Ramos (cell line): ENCODE measurements around the gene NAGPA.

Source experiments
- in situ Hi-C: fragments of 300-500 bp; cut with MboI; formaldehyde crosslinking; loops from one replicate; pipeline ENCODE4 v1.14.3; 2022; ENCODE audit warnings: low sequenced_read_pairs; ENCODE audit not compliant: unreplicated experiment

NAGPA gene

DNA sequence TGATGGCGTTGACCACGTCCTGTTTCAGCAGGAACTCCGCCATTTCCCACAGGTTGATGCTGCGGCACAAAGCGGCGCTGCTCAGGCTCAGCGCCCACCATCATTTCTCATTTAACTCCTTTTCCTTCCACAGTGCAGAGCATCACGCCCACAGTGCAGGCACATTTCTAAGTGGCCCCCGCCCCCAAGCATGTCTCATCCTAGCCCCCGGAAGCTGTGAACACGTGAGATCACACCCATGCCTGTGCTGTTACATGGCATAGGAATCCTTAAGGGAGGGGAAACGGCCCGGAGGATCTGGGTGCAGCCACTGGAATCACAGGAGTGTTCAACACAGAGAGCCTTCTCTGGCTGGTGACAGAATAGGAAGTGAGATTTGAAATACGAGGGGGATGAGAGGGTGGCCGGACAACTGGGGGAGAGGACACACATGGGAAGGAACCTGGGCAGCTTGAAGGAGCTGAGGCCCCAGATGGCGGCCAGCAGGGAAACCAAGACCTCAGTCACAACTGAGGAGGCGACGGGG lies 4.7 kb downstream of the NAGPA start:
- in situ Hi-C loops = no loop called here

DNA sequence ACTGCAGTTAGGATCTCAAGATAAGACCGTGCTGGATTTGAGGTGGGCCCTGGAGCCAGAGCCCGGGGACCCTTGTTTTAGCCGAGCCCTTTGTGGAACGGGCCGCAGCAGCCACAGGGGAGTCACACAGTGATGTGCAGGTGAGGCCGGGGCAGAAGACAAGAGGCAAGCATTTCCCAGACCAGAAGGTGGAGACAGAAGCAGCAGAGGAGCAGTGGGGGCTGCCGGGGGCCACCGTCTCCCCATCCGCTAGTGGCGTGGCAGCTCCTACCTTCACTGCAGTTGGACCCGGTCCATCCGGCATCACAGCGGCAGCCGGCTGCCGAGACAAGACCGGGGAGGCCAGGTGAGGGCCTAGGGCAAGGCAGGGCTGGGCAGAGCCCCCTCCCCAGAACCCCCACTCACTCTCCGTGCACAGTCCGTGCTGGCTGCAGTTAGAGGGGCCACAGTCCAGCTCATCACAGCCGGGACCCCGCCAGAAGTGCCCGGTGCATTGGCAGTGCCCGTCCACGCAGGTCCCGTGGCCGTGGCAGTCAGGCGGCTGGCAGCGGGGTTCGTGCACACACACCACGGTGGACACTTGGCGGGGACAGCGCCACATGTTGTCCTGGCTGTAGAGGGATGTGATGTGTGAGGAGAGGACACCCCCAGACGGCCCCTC lies 6.0 kb downstream of the NAGPA start:
- in situ Hi-C loops = no loop called here

DNA sequence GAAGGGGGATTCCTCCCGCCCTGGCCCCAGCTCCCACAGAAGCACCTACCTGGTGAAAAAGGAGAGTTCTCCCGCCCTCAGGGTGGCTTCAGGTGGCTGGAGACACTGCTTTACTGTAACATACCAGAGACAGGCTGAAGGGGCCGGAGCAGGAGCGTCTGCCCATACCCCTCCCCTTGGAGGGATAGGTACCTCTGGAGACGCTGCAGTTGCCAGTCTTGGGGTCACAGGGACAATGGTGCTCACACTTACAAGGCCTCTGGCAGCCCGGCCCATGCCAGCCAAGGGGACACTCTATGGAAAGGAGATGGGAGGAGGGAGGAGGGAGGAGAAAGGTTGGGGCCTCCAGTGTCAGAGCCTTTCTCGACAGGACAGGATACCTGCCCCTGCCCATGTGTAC lies 6.6 kb downstream of the NAGPA start:
- in situ Hi-C loops = no loop called here

DNA sequence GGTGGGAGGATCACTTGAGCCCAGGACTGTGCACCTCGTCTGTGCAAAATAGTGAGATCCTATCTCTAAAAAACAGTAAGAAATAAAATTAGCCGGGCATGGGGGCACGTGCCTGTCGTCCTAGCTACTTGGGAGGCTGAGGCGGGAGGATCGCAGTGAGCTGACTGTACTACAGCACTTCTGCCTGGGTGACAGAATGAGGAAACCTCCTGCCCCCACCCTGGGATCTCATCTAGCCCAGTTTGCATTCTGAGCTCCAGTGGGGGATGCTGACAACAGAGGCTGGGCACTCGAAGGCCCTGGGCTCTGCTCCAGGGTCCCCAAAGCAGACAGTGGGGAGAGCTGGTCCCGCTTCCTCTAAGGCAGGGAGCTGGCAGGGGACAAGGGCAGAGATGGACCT lies 7.1 kb downstream of the NAGPA start:
- in situ Hi-C loops = no loop called here

- in situ Hi-C loops = no loop called here
Observed at GRCh38 chr16:5025171-5025632, 8.5 kb downstream of the NAGPA start.

DNA sequence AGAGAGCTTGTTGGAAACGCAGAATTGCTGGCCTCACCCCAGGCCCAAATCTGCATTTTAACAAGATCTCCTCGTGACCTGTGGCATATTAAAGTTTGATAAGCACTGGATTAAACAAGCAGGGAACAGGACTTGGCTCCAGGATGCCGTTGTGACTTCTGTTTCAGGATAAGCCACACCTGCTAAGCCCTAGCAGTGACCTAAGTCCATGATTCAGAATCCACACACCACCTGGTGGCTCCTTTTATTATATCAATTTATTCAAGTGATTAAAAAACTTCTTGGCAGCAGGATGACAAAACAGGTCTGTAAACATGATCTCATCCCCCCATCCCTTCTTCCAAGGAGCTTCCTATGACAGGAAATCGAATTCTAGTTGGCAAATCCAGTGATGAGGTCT lies 9.1 kb downstream of the NAGPA start:
- in situ Hi-C loops = no loop called here

DNA sequence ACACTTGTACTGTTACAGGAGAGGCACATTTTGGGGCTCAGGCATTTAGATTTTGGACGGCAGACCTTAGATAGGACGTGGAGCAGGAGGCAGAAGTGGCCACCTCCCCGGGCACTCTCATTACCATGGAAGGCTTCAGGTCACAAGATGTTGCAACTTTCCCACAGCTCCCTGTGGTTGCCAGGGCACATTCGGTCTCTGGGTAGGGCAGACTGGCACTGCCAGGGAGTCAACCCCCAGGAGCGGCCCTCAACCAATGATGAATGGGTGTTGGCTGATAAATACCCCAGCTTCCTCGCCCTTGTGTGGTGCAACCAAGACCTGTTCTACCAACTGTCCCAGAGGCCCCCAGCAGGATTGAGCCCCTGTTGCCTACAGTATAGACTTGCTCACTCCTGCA lies 11.2 kb downstream of the NAGPA start:
- in situ Hi-C loops = no loop called here

GRCh38 chr16:5020551-5020950 lies 13.2 kb downstream of the NAGPA start:
- in situ Hi-C loops = no loop called here

GRCh38 chr16:5019775-5020174 lies 14.0 kb downstream of the NAGPA start:
- in situ Hi-C loops = no loop called here

GRCh38 chr16:5018793-5019192 lies 14.9 kb downstream of the NAGPA start:
- in situ Hi-C loops = no loop called here

DNA sequence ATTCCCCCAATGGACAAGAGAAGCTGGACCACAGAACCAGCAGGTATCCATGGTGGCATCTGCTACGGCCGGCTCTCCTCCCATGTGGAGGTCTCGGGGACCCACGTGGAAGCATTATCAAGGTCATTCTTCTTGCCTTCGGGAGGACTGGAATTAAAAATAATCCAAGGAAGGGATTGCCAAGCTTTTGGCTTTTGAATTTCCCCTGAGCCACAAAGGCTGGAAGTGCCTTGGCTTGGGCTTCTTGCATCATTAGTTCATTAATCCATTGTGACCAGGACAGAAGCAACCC lies 16.1 kb downstream of the NAGPA start:
- in situ Hi-C loops = no loop called here

DNA sequence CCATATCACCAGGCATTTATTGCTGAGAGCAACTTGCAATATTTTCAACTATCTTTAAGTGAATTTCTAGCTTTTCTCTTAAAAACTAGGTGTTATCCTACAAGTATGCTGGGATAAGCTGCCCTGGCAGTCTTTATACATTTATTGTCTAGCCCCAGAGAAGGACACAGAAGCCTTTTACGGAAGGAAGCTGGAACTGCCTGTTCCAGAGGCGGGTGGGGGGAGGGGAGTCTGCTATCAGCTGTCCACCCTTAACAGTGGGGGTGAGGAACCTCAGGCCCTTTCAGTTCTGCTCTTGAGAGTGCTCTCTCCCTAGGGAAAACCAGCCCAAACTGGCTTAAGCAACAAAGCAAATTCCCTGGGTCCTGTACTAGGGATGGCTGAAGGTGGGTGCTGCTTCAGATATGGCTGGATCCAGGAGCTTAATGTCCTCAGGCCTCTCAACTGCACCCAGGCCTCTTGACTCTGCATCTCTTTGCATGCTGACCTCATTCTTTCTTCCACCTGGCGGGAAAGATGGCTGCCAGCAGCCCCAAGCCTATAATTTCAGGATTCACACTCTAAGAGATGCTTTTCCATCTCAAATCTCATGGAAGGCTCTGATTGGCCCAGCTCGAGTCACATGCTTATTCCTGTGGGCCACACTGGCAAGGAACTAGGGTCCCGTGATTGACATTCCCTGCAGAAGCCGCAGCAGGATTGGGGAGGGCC lies 16.6 kb downstream of the NAGPA start:
- in situ Hi-C loops = no loop called here

DNA sequence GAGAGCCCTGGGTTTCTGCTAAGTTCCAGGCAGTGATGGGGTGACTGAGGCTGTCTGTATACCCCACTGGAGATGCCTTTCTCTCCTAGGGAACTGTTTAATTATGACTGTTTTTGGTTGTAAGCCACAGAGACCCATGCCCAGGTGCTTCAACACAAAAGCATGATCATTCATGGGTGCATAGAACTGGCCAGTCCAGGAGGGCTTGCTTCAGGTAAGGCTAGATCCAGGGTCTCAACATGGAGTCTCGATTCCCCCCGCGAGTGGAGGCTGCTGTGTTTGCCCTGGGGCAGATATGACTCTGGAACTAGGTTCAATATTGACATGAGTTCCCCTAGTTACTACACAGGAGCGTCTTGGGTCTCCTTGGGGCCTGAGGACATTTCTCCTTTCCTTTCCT lies 17.8 kb downstream of the NAGPA start:
- in situ Hi-C loops = no loop called here

DNA sequence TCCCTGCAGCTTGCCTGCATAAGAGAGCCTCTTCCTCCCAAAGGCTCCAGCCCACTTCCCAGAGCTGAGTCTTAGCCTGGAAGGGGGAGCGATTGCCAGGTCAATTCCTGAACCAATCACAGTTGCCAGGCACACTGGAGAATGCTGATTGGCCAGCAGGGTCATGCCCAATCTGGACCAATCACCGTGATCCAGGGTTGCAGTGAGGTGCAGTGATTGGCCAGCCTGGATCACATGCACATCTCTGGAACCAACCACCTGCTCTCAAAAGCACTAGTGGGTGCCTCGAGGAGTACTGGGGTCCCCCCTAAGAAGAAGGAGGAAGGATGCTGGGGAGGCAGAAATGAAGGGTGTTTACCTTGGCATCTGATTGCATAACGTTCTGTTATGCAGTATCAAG lies 18.4 kb downstream of the NAGPA start:
- in situ Hi-C loops = no loop called here

DNA sequence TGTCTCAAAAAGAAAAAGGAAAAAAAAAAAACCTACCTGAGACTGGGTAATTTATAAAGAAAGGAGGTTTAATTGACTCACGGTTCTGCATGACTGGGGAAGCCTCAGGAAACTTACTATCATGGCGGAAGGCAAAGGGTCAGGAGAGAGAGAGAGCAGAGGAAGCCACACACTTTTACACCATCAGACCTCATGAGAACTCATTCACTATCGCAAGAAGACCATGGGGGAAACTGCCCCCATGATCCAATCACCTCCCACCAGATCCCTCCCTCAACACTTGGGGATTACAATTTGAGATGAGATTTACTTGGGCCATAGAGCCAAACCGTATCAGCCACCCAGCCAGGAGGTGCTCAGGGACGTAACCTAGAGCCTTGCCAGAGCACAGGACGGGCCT lies 20.8 kb downstream of the NAGPA start:
- in situ Hi-C loops = no loop called here

DNA sequence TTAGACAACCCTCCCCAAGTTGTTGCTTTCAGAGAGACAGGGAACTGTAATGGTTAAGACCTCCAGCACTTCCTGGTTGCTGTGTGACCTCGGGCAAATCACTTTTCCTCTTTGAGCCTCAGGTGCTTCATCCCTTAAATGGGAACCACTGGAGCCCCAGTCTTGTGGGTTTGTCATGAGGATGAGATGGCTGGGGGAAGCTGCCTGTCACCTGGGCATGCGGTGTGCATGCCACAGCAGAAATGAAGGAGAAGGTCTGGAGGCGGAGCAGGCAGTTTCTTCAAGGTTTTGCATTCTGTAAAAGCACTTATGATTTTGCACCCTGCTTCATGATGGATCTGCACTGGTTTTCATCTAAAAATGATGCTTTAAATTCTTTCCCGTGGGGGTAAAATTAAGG lies 22.1 kb downstream of the NAGPA start:
- in situ Hi-C loops = no loop called here

- in situ Hi-C loops = no loop called here
Observed at GRCh38 chr16:5010576-5011329, 23.0 kb downstream of the NAGPA start.

- in situ Hi-C loops = no loop called here
Observed at GRCh38 chr16:5008311-5008731, 25.4 kb downstream of the NAGPA start.

DNA sequence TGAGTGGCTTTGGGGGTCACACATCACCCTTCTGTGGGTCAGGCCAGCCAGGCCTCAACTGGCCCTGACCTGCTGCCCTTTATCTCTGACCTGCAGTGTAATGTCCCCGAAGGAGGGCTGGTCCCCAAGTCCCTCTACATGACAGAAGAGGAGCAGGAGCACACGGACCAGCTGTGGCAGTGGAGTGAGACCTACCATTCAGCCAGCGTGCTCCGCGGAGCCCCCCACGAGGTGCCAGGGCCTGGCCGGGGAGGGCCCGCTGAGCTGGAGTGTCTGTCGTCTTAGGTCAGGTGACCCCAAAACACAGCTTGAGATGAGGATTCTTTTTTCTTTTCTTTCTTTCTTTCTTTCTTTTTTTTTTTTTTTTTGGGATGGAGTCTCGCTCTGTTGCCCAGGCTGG lies 26.5 kb downstream of the NAGPA start:
- in situ Hi-C loops = no loop called here

- in situ Hi-C loops = no loop called here
Observed at GRCh38 chr16:5006348-5007193, 27.2 kb downstream of the NAGPA start.
